ENCODE results near the gene PCSK2.

DNA sequence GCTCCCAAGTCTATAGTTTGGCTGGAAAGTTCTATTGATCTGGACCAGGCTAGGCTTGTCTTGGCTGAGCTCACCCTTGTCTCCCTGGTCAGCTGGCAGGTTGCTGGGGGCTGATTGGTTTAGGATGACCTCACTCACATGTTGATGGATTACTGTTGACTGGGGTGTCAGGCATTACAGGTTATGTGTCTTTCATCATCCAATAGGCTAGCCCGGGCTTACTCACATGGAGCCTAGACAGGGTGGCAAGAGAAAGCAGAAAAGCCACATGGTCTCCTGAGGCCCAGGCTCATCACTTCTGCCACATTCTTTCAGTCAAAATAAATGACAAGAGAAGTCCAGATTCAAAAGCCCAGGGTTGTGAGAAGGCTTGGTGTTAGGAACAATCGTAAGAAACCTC lies 200.8 kb downstream of the PCSK2 start:
- no peak for TF ChIP-seq EZH2 (IDR thresholded peaks at IDR 0.05; ENCODE audit: borderline replicate concordance, low read depth, low read length, severe bottlenecking)
- TF ChIP-seq, protein P1, sequence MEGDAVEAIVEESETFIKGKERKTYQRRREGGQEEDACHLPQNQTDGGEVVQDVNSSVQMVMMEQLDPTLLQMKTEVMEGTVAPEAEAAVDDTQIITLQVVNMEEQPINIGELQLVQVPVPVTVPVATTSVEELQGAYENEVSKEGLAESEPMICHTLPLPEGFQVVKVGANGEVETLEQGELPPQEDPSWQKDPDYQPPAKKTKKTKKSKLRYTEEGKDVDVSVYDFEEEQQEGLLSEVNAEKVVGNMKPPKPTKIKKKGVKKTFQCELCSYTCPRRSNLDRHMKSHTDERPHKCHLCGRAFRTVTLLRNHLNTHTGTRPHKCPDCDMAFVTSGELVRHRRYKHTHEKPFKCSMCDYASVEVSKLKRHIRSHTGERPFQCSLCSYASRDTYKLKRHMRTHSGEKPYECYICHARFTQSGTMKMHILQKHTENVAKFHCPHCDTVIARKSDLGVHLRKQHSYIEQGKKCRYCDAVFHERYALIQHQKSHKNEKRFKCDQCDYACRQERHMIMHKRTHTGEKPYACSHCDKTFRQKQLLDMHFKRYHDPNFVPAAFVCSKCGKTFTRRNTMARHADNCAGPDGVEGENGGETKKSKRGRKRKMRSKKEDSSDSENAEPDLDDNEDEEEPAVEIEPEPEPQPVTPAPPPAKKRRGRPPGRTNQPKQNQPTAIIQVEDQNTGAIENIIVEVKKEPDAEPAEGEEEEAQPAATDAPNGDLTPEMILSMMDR (IDR thresholded peaks at IDR 0.05; ENCODE audit: extremely low read depth in 1 of 2, insufficient read depth in 1 of 2, low read depth in 1 of 2, low read length in 2 of 2): no peak
- TF ChIP-seq POLR2AphosphoS5 (IDR thresholded peaks at IDR 0.05; ENCODE audit: insufficient read depth, low read depth, low read length): no peak

Measured in endothelial cell of umbilical vein (primary cell).